Melanocyte of skin (primary cell): ENCODE data around the gene WRAP73. TPM values are rescaled to one million over a fixed set of nuclear protein-coding genes. Genes with fewer than 3 reads are reported as not detected.

Source experiments
- total RNA-seq, 2 donors: library from RNA; depleted of rRNA; stranded (reverse); fragments of >200 nt; gene quantifications; 2 replicates each; pipeline ENCODE4 v1.2.3, GENCODE V29; 2012

Gene WRAP73
- 10 to 100 TPM in 1 of 2 donors, 1 to 10 TPM in 1; 10.0 to 13.3 TPM for total RNA-seq

DNA sequence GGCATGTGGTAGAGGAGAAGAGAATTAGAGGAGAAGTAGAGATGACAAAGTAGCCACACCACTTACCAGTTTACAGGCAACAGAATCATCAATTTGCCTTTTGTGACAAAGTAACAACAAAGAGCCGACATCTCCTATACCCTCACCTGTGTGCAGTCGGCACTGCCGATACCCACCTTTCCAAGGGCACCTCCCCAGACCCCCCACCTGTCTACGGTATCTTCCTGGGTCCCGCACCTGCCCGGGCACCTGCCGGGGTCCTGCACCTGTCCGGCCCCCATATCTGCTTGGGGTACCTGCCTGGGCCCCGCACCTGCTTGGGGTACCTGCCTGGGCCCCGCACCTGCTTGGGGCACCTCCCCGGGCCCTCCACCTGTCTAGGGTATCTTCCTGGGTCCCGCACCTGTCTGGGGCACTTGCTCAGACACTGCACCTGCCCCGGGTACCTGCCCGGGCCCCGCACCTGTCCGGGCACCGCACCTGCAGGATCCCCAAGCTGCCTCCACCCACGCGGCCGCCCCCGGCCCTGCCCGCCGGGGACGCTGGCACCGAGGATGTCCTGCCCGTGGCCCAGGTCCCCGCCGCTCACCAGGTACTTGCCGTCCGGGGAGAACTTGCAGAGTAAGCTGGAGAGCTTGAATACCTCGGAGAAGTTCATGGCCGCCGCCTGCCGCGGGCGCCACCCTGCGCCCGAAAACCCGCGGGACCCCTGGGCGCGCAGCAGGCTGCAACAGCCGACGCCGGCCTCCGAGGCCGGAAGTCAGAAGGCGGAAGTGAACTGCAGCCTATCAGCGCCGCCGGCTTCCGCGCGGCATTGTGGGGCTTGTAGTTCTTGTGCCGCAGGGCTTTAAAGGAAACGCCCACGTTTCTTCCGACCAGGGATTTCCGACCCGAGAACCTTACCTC lies at the start of gene WRAP73:
TSS of gene WRAP73 (minus strand) at position 762 of the 906 bp plus-strand sequence. CDS start at position 658, 104 bp downstream.

GRCh38 chr1:3651930-3652547 lies 2.1 kb upstream of the WRAP73 start, which contains the start of gene TP73:
TP73 (plus strand) TSS chr1:3652516; CDS start chr1:3682366, 29,850 bp downstream.

DNA sequence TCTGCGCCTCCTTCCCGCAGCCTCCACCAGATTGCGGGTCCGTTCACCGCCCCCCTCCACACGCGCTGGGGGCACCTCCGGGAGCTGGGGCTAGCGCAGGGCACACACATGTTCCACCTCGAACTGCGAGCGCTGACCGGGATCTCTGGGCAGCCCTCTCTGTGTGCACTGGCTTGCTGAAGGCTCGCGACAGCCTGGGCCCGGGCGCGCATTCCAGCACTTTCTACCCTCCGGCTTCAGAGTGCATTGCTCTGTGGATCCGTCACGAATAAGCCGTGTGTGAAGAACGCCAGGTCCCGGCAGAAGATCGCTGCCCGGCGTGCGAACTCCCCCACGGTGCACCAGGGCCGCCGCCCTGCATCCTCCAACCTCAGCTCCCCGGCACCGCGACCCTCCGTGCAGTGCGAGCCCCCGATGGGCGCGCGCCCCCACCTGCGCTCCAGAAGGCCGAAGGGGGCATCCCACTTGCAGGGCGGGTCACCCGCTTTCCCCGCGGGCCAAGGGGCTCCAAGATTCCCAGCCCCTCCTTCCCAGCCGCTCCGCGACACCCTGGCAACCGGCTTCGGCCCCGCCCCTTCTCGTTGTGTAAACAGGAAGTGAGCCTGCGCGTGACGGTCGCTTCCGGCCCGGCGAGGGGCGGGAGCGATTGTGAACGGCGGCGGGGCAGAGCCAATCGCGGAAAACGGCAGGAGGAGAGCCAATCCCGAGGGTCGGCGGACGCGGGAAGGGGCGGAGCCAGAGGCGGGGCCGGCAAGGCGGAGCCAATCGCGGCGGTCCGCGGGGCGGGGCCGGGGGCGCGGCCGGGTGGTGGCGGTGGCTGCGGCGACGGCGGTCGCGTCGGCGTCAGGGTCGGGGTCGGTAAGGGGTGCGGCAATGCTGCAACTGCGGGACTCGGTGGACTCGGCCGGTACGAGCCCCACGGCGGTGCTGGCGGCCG lies 25.4 kb downstream of the WRAP73 start, which contains the start of gene TPRG1L:
TSS of gene TPRG1L (plus strand) at position 816 of the 937 bp plus-strand sequence. CDS start at position 874, 58 bp downstream.

DNA sequence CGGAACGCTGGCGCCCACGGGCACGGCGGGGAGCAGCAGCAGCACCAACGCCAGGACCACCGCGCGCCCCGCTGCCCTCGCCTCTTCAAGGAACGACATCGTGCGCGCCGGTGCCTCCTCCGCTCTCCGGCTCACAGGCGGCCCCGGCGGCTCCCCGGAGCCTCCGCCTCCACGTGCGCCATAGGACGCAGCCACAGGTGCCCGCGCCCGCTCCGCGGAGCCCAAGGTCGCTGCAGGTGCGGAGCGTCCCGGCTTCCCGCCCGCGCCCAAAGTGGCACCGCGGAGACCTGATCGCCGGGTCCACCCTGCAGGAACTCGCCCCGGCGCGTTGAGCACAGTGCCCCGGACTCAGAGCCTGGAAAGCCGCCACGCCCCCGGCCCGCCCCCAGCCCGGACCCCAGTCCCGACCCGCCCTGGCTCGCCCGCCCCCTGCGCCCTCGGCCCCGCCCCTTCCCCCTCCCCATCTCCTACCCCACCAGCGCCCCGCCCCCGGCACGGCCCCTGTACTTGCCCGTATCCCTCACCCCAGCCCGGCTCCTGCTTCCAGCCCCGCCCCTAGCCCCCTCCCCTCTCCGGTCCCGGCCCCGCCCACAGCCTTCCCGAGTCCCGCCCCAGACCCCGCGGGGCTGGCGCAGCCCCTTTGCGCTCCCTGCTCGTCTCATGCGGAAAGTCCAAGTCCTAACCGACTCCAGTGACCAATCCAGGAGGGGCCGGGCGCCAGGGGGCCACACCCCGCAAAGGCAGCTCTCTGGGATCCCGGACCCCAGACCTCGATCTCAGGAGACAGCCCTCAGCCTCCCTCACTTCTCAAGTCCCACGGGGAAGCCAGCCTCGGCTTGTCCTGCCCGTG lies 38.5 kb downstream of the WRAP73 start, which contains the start of gene MEGF6:
TSS of gene MEGF6 (minus strand) at position 339 of the 850 bp plus-strand sequence. CDS start at position 99, 240 bp downstream.

Other genes starting within 250 kb of the WRAP73 start
- under 1 TPM in 1 of 2 donors, not detected in 1; under 0.01 TPM for gene ARHGEF16, start 195.4 kb downstream of the WRAP73 start, total RNA-seq
- 1 to 10 TPM in 1 of 2 donors, under 1 TPM in 1; 1.00 to 1.7 TPM for gene MEGF6, start 38.6 kb downstream of the WRAP73 start, total RNA-seq
- 10 to 100 TPM; 11.3 to 13.4 TPM for gene TPRG1L, start 25.1 kb downstream of the WRAP73 start, total RNA-seq
- under 1 TPM in 1 of 2 donors, not detected in 1; under 0.01 TPM for gene TP73, start 2.4 kb upstream of the WRAP73 start, total RNA-seq
- not detected for gene CCDC27, start 102.3 kb upstream of the WRAP73 start, total RNA-seq
- gene SMIM1, start 122.6 kb upstream of the WRAP73 start, total RNA-seq: 1 to 10 TPM; 1.4 to 3.3 TPM
- gene LRRC47, start 146.4 kb upstream of the WRAP73 start, total RNA-seq: 10 to 100 TPM; 25.1 to 37.3 TPM
- gene CEP104, start 207.1 kb upstream of the WRAP73 start, total RNA-seq: 10 to 100 TPM; 18.9 to 23.0 TPM
- 10 to 100 TPM; 10.3 to 14.5 TPM for gene DFFB, start 207.4 kb upstream of the WRAP73 start, total RNA-seq